Measurements from ENCODE around the gene SLC39A6. TPM values are rescaled to one million over a fixed set of nuclear protein-coding genes. Genes with fewer than 3 reads are reported as not detected.

SLC39A6 gene
- polyA plus RNA-seq, 1 donor (not counting 4 experiments of a cell fraction or from before 2014, with no cell fraction given) = 145 TPM

- peak overlapping the region; percentile 97 for H3K4me2 ChIP-seq (ENCODE audit: control insufficient read depth, extremely low read depth, insufficient read depth, low read depth, low read length)
- no peaks in the 10 kb centered on the region for H3K9me3 ChIP-seq (ENCODE audit: control insufficient read depth, low read depth, low read length)
- H3K4me1 ChIP-seq (ENCODE audit: control insufficient read depth, extremely low read depth, insufficient read depth, low read length) = peaks cover 25% of the 10 kb centered on the region
- no peak for TF ChIP-seq EZH2 (IDR thresholded peaks at IDR 0.05; ENCODE audit: low read length)
- TF ChIP-seq CTCF (optimal IDR thresholded peaks at IDR 0.05 in 1 of 3, IDR thresholded peaks at IDR 0.05 in 1 of 3, conservative IDR thresholded peaks at IDR 0.05 in 1 of 3; ENCODE audit: extremely low read depth in 1 of 3, insufficient read depth in 2 of 3, low read length in 3 of 3) = no peak
- peak overlapping the region; percentile 83 to 95 (median 92) for H3K4me3 ChIP-seq (ENCODE audit: control insufficient read depth in 2 of 3, extremely low read depth in 1 of 3, insufficient read depth in 2 of 3, low read depth in 1 of 3, low read length in 3 of 3)
- H3K79me2 ChIP-seq (ENCODE audit: control insufficient read depth, insufficient read depth, low read length) = peaks cover 58% of the 10 kb centered on the region
- peak overlapping the region; percentile 93 for H3K27ac ChIP-seq (ENCODE audit: control insufficient read depth, insufficient read depth, low read length)
- H4K20me1 ChIP-seq (ENCODE audit: control insufficient read depth, extremely low read depth, insufficient read depth, low read length) = peaks cover 5% of the 10 kb centered on the region
- DNase-seq (ENCODE audit: low read depth, low spot score) (no peak), FAIRE-seq (no peak)
- no peaks in the 10 kb centered on the region for H3K9me1 ChIP-seq (ENCODE audit: control insufficient read depth, extremely low read depth, insufficient read depth, low read length)
- dilution Hi-C loops (cut with MboI; ENCODE audit: extremely low pct_ligation_motif_present, low sequenced_read_pairs) = no loop called here
- peak overlapping the region; percentile 89 for H2AFZ ChIP-seq (ENCODE audit: control insufficient read depth, low read length)
- no peaks in the 10 kb centered on the region for H3K27me3 ChIP-seq (ENCODE audit: control insufficient read depth, extremely low read depth, insufficient read depth, low read length)
- peak overlapping the region; percentile 97 for H3K9ac ChIP-seq (ENCODE audit: control insufficient read depth, extremely low read depth, insufficient read depth, low read length)
- H3K36me3 ChIP-seq (ENCODE audit: control insufficient read depth in 2 of 2, extremely low read depth in 1 of 2, insufficient read depth in 2 of 2, low read length in 2 of 2) = peaks cover 2 to 4% of the 10 kb centered on the region in 2 experiments
These were observed 237 bp downstream of the SLC39A6 start for GRCh38 chr18:36128907-36129299.

- no peaks in the 10 kb centered on the region for H3K9me1 ChIP-seq (ENCODE audit: control insufficient read depth, extremely low read depth, insufficient read depth, low read length)
- DNase-seq (ENCODE audit: low read depth, low spot score) (no peak), FAIRE-seq (no peak)
- H3K4me3 ChIP-seq (ENCODE audit: control insufficient read depth in 2 of 3, extremely low read depth in 1 of 3, insufficient read depth in 2 of 3, low read depth in 1 of 3, low read length in 3 of 3) = peak overlapping the region; percentile 83 to 95 (median 92)
- peaks cover 5% of the 10 kb centered on the region for H4K20me1 ChIP-seq (ENCODE audit: control insufficient read depth, extremely low read depth, insufficient read depth, low read length)
- no peaks in the 10 kb centered on the region for H3K9me3 ChIP-seq (ENCODE audit: control insufficient read depth, low read depth, low read length)
- TF ChIP-seq CTCF (optimal IDR thresholded peaks at IDR 0.05 in 1 of 3, IDR thresholded peaks at IDR 0.05 in 1 of 3, conservative IDR thresholded peaks at IDR 0.05 in 1 of 3; ENCODE audit: extremely low read depth in 1 of 3, insufficient read depth in 2 of 3, low read length in 3 of 3) (no peak), EZH2 (IDR thresholded peaks at IDR 0.05; ENCODE audit: low read length) (no peak)
- peaks cover 25% of the 10 kb centered on the region for H3K4me1 ChIP-seq (ENCODE audit: control insufficient read depth, extremely low read depth, insufficient read depth, low read length)
- H3K9ac ChIP-seq (ENCODE audit: control insufficient read depth, extremely low read depth, insufficient read depth, low read length) = peak overlapping the region; percentile 97
- peaks cover 57% of the 10 kb centered on the region for H3K79me2 ChIP-seq (ENCODE audit: control insufficient read depth, insufficient read depth, low read length)
- H3K27me3 ChIP-seq (ENCODE audit: control insufficient read depth, extremely low read depth, insufficient read depth, low read length) = no peaks in the 10 kb centered on the region
- H3K27ac ChIP-seq (ENCODE audit: control insufficient read depth, insufficient read depth, low read length) = peak overlapping the region; percentile 93
- dilution Hi-C loops (cut with MboI; ENCODE audit: extremely low pct_ligation_motif_present, low sequenced_read_pairs) = no loop called here
- peak overlapping the region; percentile 97 for H3K4me2 ChIP-seq (ENCODE audit: control insufficient read depth, extremely low read depth, insufficient read depth, low read depth, low read length)
- H3K36me3 ChIP-seq (ENCODE audit: control insufficient read depth in 2 of 2, extremely low read depth in 1 of 2, insufficient read depth in 2 of 2, low read length in 2 of 2) = peaks cover 2 to 5% of the 10 kb centered on the region in 2 experiments
- H2AFZ ChIP-seq (ENCODE audit: control insufficient read depth, low read length) = peak overlapping the region; percentile 89
These were observed 640 bp downstream of the SLC39A6 start for GRCh38 chr18:36128530-36128870.
